Liver (tissue), 9 donors: ENCODE data around the gene SEH1L. TPM values are rescaled to one million over a fixed set of nuclear protein-coding genes. Genes with fewer than 3 reads are reported as not detected.

ENCODE experiments used
- DNase-seq: peaks from one replicate; pipeline ENCODE4 v3.0.0-alpha.2; 2017; ENCODE audit warnings: low spot score
- H3K27ac ChIP-seq, 2 donors: one replicate each; pipeline ENCODE4 v1.7.0; 2013; ENCODE audit warnings: inconsistent platforms in 2 of 2, low read length in 2 of 2, control low read depth in 1 of 2, low read depth in 1 of 2, mild to moderate bottlenecking in 1 of 2
- H3K27me3 ChIP-seq, 4 donors: one replicate each; pipeline versions ENCODE4 v1.6.1 to v1.7.0; 2013; ENCODE audit warnings: low read length in 3 of 4, inconsistent platforms in 1 of 4, mild to moderate bottlenecking in 1 of 4, moderate library complexity in 1 of 4; ENCODE audit not compliant: control insufficient read depth in 4 of 4, insufficient read depth in 4 of 4
- H3K36me3 ChIP-seq, 4 donors: one replicate each; pipeline versions ENCODE4 v1.6.1 to v1.7.0; 2013; ENCODE audit warnings: low read length in 3 of 4, mild to moderate bottlenecking in 3 of 4, low read depth in 1 of 4, moderate library complexity in 1 of 4; ENCODE audit not compliant: control insufficient read depth in 4 of 4, insufficient read depth in 3 of 4
- H3K4me1 ChIP-seq, 4 donors: one replicate each; pipeline versions ENCODE4 v1.6.1 to v1.7.0; 2013; ENCODE audit warnings: low read length in 3 of 4, mild to moderate bottlenecking in 3 of 4, moderate library complexity in 1 of 4; ENCODE audit not compliant: control insufficient read depth in 4 of 4, insufficient read depth in 4 of 4
- H3K4me3 ChIP-seq, 3 donors: one replicate each; pipeline versions ENCODE4 v1.6.1 to v1.7.0; 2013; ENCODE audit warnings: low read length in 3 of 3, control low read depth in 1 of 3, low read depth in 1 of 3, mild to moderate bottlenecking in 1 of 3
- H3K9ac ChIP-seq, 2 donors: one replicate each; pipeline ENCODE4 v1.7.0; 2013; ENCODE audit warnings: low read length in 2 of 2, mild to moderate bottlenecking in 2 of 2, moderate library complexity in 2 of 2, control low read depth in 1 of 2, low read depth in 1 of 2
- H3K9me3 ChIP-seq, 4 donors: one replicate each; pipeline versions ENCODE4 v1.6.1 to v1.7.0; 2013; ENCODE audit warnings: low read length in 3 of 4; ENCODE audit not compliant: control insufficient read depth in 4 of 4
- ATF3 ChIP-seq: IDR thresholded peaks from 2 replicates; pipeline ENCODE4 v1.6.1; 2016; ENCODE audit warnings: antibody characterized with exemption
- CTCF ChIP-seq: fragments of 150-350 bp; IDR thresholded peaks from 2 replicates; pipeline ENCODE4 v1.5.1; 2017; ENCODE audit warnings: improper control_type of control experiment, low read depth, low read length; ENCODE audit not compliant: missing input control
- EGR1 ChIP-seq, 2 donors: IDR thresholded peaks; 2 replicates each; pipeline ENCODE4 v1.6.1; 2016 to 2018; ENCODE audit warnings: antibody characterized with exemption in 2 of 2, low read depth in 2 of 2
- FOXA1 ChIP-seq: IDR thresholded peaks from 2 replicates; pipeline ENCODE4 v1.6.1; 2016; ENCODE audit warnings: antibody characterized with exemption
- FOXA2 ChIP-seq: IDR thresholded peaks from 2 replicates; pipeline ENCODE4 v1.6.1; 2016; ENCODE audit warnings: antibody characterized with exemption
- GABPA ChIP-seq, 2 donors: IDR thresholded peaks in 1 of 2; conservative IDR thresholded peaks in 1 of 2; 2 replicates each; pipeline ENCODE4 v1.6.1; 2016; ENCODE audit warnings: antibody characterized with exemption in 2 of 2, mild to moderate bottlenecking in 1 of 2, moderate library complexity in 1 of 2
- HNF4A ChIP-seq, 2 donors: conservative IDR thresholded peaks; 2 replicates each; pipeline ENCODE4 v1.6.1; 2016; ENCODE audit warnings: antibody characterized with exemption in 2 of 2, mild to moderate bottlenecking in 2 of 2
- HNF4G ChIP-seq: IDR thresholded peaks from 2 replicates; pipeline ENCODE4 v1.6.1; 2016; ENCODE audit warnings: antibody characterized with exemption
- JUND ChIP-seq, 2 donors: IDR thresholded peaks; 2 replicates each; pipeline ENCODE4 v1.6.1; 2016; ENCODE audit warnings: antibody characterized with exemption in 2 of 2
- NR2F2 ChIP-seq: IDR thresholded peaks from 2 replicates; pipeline ENCODE4 v1.6.1; 2016; ENCODE audit warnings: antibody characterized with exemption
- RAD21 ChIP-seq, 2 donors: IDR thresholded peaks; 2 replicates each; pipeline ENCODE4 v1.6.1; 2016; ENCODE audit warnings: antibody characterized with exemption in 2 of 2, mild to moderate bottlenecking in 2 of 2
- REST ChIP-seq: IDR thresholded peaks from 2 replicates; pipeline ENCODE4 v1.6.1; 2016; ENCODE audit warnings: antibody characterized with exemption, mild to moderate bottlenecking
- RXRA ChIP-seq, 2 donors: IDR thresholded peaks; 2 replicates each; pipeline ENCODE4 v1.6.1; 2017 to 2018; ENCODE audit warnings: antibody characterized with exemption in 2 of 2, mild to moderate bottlenecking in 1 of 2
- SP1 ChIP-seq: IDR thresholded peaks from 2 replicates; pipeline ENCODE4 v1.6.1; 2018; ENCODE audit warnings: antibody characterized with exemption, mild to moderate bottlenecking
- TAF1 ChIP-seq: conservative IDR thresholded peaks from 2 replicates; pipeline ENCODE4 v1.6.1; 2016; ENCODE audit warnings: antibody characterized with exemption, mild to moderate bottlenecking
- YY1 ChIP-seq: IDR thresholded peaks from 2 replicates; pipeline ENCODE4 v1.6.1; 2016; ENCODE audit warnings: antibody characterized with exemption, mild to moderate bottlenecking
- WGBS: extraction: QIAGEN DNeasy Blood & Tissue Kit; methylation state at CpG from one replicate; pipeline ENCODE4 v1.1.7; 2013; 5-methylcytosine and 5-hydroxymethylcytosine counted together
- polyA plus RNA-seq, 2 donors: library from polyadenylated mRNA; stranded (reverse) in 1 of 2; unstranded in 1 of 2; fragments of 200-250 nt in 1 of 2; fragments of >200 nt in 1 of 2; fragmentation: Nextera tagmentation in 1 of 2; extraction: Ambion mirVana in 1 of 2; gene quantifications; one replicate each; pipeline versions ENCODE4 v1.2.1 to v1.2.3, GENCODE V29; 2013 to 2015
- total RNA-seq, 2 donors: library from RNA; depleted of rRNA; stranded (reverse); fragments of >200 nt; gene quantifications; one replicate each; pipeline ENCODE4 v1.2.3, GENCODE V29; 2014
- TF ChIP-seq, protein P1 (sequence below): IDR thresholded peaks from 2 replicates; pipeline ENCODE4 v1.6.1; 2016; ENCODE audit warnings: antibody characterized with exemption
- donor health status: healthy.
- donor health status: healthy.
- donor health status: healthy.
- donor health status: healthy.
- donor health status: healthy.

SEH1L gene
- total and polyA plus RNA-seq, 4 donors: 12.2 to 28.5 (median 16.8) TPM

DNA sequence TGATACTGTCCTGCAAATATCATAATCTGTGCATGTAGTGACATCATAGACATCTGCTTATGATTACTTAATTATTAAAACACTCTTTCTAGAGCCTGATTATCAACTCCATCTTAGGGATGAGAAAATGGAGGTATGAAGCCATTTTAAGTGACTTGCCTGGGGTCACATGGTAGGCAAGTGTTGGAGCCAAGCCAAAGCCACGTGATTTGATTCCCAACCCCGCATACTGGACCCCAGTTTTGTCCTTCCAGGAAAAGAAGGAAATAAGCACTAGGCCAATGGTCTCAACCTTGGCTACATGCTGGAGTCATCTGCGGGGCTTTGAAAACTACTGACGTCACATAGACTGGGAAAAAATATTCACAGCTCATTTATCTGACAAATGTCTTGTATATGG, 19.6 kb upstream of the SEH1L start:
- Histone ChIP-seq H3K4me3 (no peak overlapping the region), H3K9ac (no peak overlapping the region), H3K4me1 (no peaks in the 10 kb centered on the region), H3K27ac (no peak overlapping the region), H3K36me3 (no peaks in the 10 kb centered on the region), H3K27me3 (no peaks in the 10 kb centered on the region), H3K9me3 (no peaks in the 10 kb centered on the region)
- 84% methylated on average over 4 of the region's 4 CpGs for WGBS
- DNase-seq: no peak
- TF ChIP-seq YY1: no peak
- TF ChIP-seq, protein P1, sequence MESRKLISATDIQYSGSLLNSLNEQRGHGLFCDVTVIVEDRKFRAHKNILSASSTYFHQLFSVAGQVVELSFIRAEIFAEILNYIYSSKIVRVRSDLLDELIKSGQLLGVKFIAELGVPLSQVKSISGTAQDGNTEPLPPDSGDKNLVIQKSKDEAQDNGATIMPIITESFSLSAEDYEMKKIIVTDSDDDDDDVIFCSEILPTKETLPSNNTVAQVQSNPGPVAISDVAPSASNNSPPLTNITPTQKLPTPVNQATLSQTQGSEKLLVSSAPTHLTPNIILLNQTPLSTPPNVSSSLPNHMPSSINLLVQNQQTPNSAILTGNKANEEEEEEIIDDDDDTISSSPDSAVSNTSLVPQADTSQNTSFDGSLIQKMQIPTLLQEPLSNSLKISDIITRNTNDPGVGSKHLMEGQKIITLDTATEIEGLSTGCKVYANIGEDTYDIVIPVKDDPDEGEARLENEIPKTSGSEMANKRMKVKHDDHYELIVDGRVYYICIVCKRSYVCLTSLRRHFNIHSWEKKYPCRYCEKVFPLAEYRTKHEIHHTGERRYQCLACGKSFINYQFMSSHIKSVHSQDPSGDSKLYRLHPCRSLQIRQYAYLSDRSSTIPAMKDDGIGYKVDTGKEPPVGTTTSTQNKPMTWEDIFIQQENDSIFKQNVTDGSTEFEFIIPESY: no peak
- no peak for TF ChIP-seq JUND (IDR thresholded peaks at IDR 0.05)
- TF ChIP-seq REST: no peak
- no peak for TF ChIP-seq FOXA2
- TF ChIP-seq GABPA (IDR thresholded peaks at IDR 0.05 in 1 of 2, conservative IDR thresholded peaks at IDR 0.05 in 1 of 2): no peak
- TF ChIP-seq SP1: no peak
- no peak for TF ChIP-seq EGR1 (IDR thresholded peaks at IDR 0.05; ENCODE audit: low read depth in 2 of 2)
- TF ChIP-seq HNF4G: no peak
- no peak for TF ChIP-seq TAF1
- TF ChIP-seq RAD21 (IDR thresholded peaks at IDR 0.05): no peak
- TF ChIP-seq CTCF: no peak

- Histone ChIP-seq H3K4me1 (no peaks in the 10 kb centered on the region), H3K27ac (no peak overlapping the region), H3K36me3 (no peaks in the 10 kb centered on the region), H3K9me3 (no peaks in the 10 kb centered on the region), H3K27me3 (no peaks in the 10 kb centered on the region), H3K9ac (no peak overlapping the region), H3K4me3 (no peak overlapping the region)
- DNase-seq: no peak
- TF ChIP-seq HNF4A (conservative IDR thresholded peaks at IDR 0.05) (no peak), GABPA (IDR thresholded peaks at IDR 0.05 in 1 of 2, conservative IDR thresholded peaks at IDR 0.05 in 1 of 2) (no peak), EGR1 (IDR thresholded peaks at IDR 0.05; ENCODE audit: low read depth in 2 of 2) (no peak), FOXA1 (no peak), SP1 (no peak), JUND (IDR thresholded peaks at IDR 0.05) (no peak), RXRA (IDR thresholded peaks at IDR 0.05) (no peak), HNF4G (no peak), ATF3 (no peak), FOXA2 (no peak), NR2F2 (no peak), YY1 (no peak), REST (no peak)
- TF ChIP-seq, protein P1: no peak
- WGBS: 89% methylated on average over 5 of the region's 5 CpGs
Observed at GRCh38 chr18:12928641-12929040, 19.2 kb upstream of the SEH1L start.
